Stimulated activated CD8-positive, alpha-beta memory T cell treated with anti-CD3 and anti-CD28 coated beads, Interleukin-15, amount 100 ng/mL, for 24 hours (primary cell): ENCODE results near the gene ANO3.
"Not testable (repeated sequence)": the region's sequence is repeated elsewhere in the genome, so short reads cannot be mapped to it uniquely, and the experiment has no call there.

Source experiments
- DNase-seq: peaks from one replicate; pipeline ENCODE4 v3.0.0-alpha.2; 2020; ENCODE audit warnings: low read depth

The ANO3 gene

GRCh38 chr11:26575946-26576345 lies 244.0 kb downstream of the ANO3 start:
- DNase-seq = no peak

GRCh38 chr11:26578998-26579661 lies 247.2 kb downstream of the ANO3 start:
- no peak for DNase-seq

GRCh38 chr11:26579683-26580082 lies 247.8 kb downstream of the ANO3 start:
- no peak for DNase-seq

- DNase-seq = no peak
Measured at GRCh38 chr11:26580929-26581328, 249.0 kb downstream of the ANO3 start.

GRCh38 chr11:26583550-26583949 lies 251.6 kb downstream of the ANO3 start:
- no peak for DNase-seq

GRCh38 chr11:26584818-26585217 lies 252.9 kb downstream of the ANO3 start:
- DNase-seq = no peak

- no peak for DNase-seq
Measured at GRCh38 chr11:26587073-26587472, 255.1 kb downstream of the ANO3 start.

- DNase-seq = no peak
Measured at GRCh38 chr11:26593691-26594090, 261.8 kb downstream of the ANO3 start.

GRCh38 chr11:26595207-26595865 lies 263.4 kb downstream of the ANO3 start:
- not testable (repeated sequence) for DNase-seq

GRCh38 chr11:26597049-26597689 lies 265.2 kb downstream of the ANO3 start:
- DNase-seq = not testable (repeated sequence)

GRCh38 chr11:26597899-26598298 lies 266.0 kb downstream of the ANO3 start:
- DNase-seq = no peak

GRCh38 chr11:26599425-26599824 lies 267.5 kb downstream of the ANO3 start:
- no peak for DNase-seq

GRCh38 chr11:26599876-26600434 lies 268.0 kb downstream of the ANO3 start:
- DNase-seq = no peak

- DNase-seq = no peak
Measured at GRCh38 chr11:26607725-26608506, 276.0 kb downstream of the ANO3 start.

GRCh38 chr11:26608507-26609146 lies 276.7 kb downstream of the ANO3 start:
- DNase-seq = no peak

- DNase-seq = no peak
Measured at GRCh38 chr11:26613759-26614158, 281.8 kb downstream of the ANO3 start.

GRCh38 chr11:26618441-26618840 lies 286.5 kb downstream of the ANO3 start:
- DNase-seq = no peak

GRCh38 chr11:26620282-26621045 lies 288.5 kb downstream of the ANO3 start:
- DNase-seq = no peak

GRCh38 chr11:26621132-26621531 lies 289.2 kb downstream of the ANO3 start:
- no peak for DNase-seq

- DNase-seq = no peak
Measured at GRCh38 chr11:26622181-26622580, 290.3 kb downstream of the ANO3 start.

- no peak for DNase-seq
Measured at GRCh38 chr11:26623076-26623659, 291.2 kb downstream of the ANO3 start.
